Common myeloid progenitor, CD34-positive (primary cell): ENCODE measurements around the gene CAPSL.

Experiments used
- CTCF ChIA-PET: fragments of 350-600 bp; sonication (Branson Sonifier 250); formaldehyde crosslinking; loops from one replicate; lab custom pipeline; 2021; ENCODE audit warnings: antibody characterized with exemption; lab: Charles Lee
- POLR2A ChIA-PET: fragments of 350-600 bp; sonication (Branson Sonifier 250); formaldehyde crosslinking; loops from one replicate; lab custom pipeline; 2021; ENCODE audit warnings: antibody characterized with exemption; lab: Charles Lee
- DNase-seq, 3 donors: peaks; one replicate each; pipeline versions ENCODE4 v3.0.0 to v3.0.0-alpha.2; 2013
- H3K27ac ChIP-seq, 2 experiments: 1 replicate in 1 of 2; 2 replicates in 1 of 2; pipeline ENCODE4 v1.7.0; 2013; ENCODE audit warnings: inconsistent platforms in 2 of 2, low read length in 2 of 2, mild to moderate bottlenecking in 2 of 2, low read depth in 1 of 2, moderate library complexity in 1 of 2; ENCODE audit not compliant: severe bottlenecking in 2 of 2, insufficient read depth in 1 of 2, poor library complexity in 1 of 2
- H3K27me3 ChIP-seq, 5 experiments: replicated peaks in 2 of 5; 1 replicate in 3 of 5; 2 replicates in 2 of 5; pipeline versions ENCODE4 v1.6.1 to v1.7.0; 2013; ENCODE audit warnings: low read length in 4 of 5, mild to moderate bottlenecking in 2 of 5, moderate library complexity in 2 of 5, inconsistent platforms in 1 of 5; ENCODE audit not compliant: insufficient read depth in 5 of 5, control insufficient read depth in 4 of 5
- H3K36me3 ChIP-seq, 4 experiments: 1 replicate in 2 of 4; 2 replicates in 2 of 4; pipeline versions ENCODE4 v1.6.1 to v1.7.0; 2013; ENCODE audit warnings: low read length in 3 of 4, control low read depth in 1 of 4, mild to moderate bottlenecking in 1 of 4; ENCODE audit not compliant: control insufficient read depth in 4 of 4, insufficient read depth in 4 of 4
- H3K4me1 ChIP-seq, 4 experiments: 1 replicate in 3 of 4; 2 replicates in 1 of 4; pipeline versions ENCODE4 v1.6.1 to v1.7.1; 2013; ENCODE audit warnings: low read length in 3 of 4, mild to moderate bottlenecking in 3 of 4, control low read depth in 1 of 4, inconsistent platforms in 1 of 4, moderate library complexity in 1 of 4; ENCODE audit not compliant: control insufficient read depth in 4 of 4, insufficient read depth in 4 of 4; ENCODE audit errors: control extremely low read depth in 1 of 4
- H3K4me3 ChIP-seq, 7 experiments: 1 replicate in 4 of 7; 2 replicates in 3 of 7; pipeline versions ENCODE4 v1.5.1 to v1.7.0; 2013; ENCODE audit warnings: mild to moderate bottlenecking in 7 of 7, low read length in 6 of 7, moderate library complexity in 6 of 7, inconsistent platforms in 2 of 7, low read depth in 2 of 7, control low read depth in 1 of 7; ENCODE audit not compliant: insufficient read depth in 4 of 7, control insufficient read depth in 1 of 7; ENCODE audit errors: extremely low read depth in 1 of 7
- H3K9me3 ChIP-seq, 5 experiments: 1 replicate in 4 of 5; 2 replicates in 1 of 5; pipeline versions ENCODE4 v1.6.1 to v1.7.1; 2013; ENCODE audit warnings: low read length in 4 of 5, mild to moderate bottlenecking in 2 of 5, inconsistent platforms in 1 of 5, low read depth in 1 of 5, moderate library complexity in 1 of 5; ENCODE audit not compliant: control insufficient read depth in 4 of 5, insufficient read depth in 2 of 5; ENCODE audit errors: control extremely low read depth in 1 of 5
- WGBS: methylation state at CpG from one replicate; pipeline ENCODE4 v1.1.5; 2013; ENCODE audit not compliant: insufficient coverage; 5-methylcytosine and 5-hydroxymethylcytosine counted together

CAPSL gene

GRCh38 chr5:35863159-35863558, 75.3 kb downstream of the CAPSL start:
- 38% methylated on average over 3 of the region's 3 CpGs for WGBS
- H3K27me3 ChIP-seq = no peaks in the 10 kb centered on the region
- H3K4me1 ChIP-seq = peaks cover 0 to 6% (median 0%) of the 10 kb centered on the region in 4 experiments
- POLR2A ChIA-PET = no interaction called here
- CTCF ChIA-PET = interaction anchor here (0.9 to 2.2 kb wide), 6 partner anchors 10 to 62 kb away, joined by 3 to 6 read pairs (median 4); no protein-coding TSS in a partner anchor
- H3K4me3 ChIP-seq = no peak overlapping the region
- H3K36me3 ChIP-seq = no peaks in the 10 kb centered on the region
- no peaks in the 10 kb centered on the region for H3K9me3 ChIP-seq
- DNase-seq = peak in 2 of 3 donors; percentile 56 to 67
- H3K27ac ChIP-seq = no peak overlapping the region

DNA sequence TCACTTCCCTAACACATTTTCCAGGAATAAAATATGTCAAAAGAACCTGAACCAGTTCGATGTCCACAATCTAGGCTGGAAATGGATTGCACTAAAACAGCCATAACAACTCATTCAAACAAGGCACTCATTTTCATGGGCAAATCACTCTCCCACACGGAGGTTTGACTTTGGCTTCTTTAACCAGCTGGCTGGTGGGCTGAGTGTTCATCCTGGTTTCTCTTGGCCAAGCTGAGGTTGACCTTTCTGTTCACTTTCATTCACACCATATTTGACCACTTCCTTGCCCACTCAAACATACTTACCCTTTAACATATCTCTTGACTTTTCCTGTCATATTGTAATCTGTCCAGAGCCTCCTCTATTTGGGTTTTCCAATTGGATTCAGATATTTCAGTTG, 76.3 kb downstream of the CAPSL start:
- no peak overlapping the region for H3K4me3 ChIP-seq

DNA sequence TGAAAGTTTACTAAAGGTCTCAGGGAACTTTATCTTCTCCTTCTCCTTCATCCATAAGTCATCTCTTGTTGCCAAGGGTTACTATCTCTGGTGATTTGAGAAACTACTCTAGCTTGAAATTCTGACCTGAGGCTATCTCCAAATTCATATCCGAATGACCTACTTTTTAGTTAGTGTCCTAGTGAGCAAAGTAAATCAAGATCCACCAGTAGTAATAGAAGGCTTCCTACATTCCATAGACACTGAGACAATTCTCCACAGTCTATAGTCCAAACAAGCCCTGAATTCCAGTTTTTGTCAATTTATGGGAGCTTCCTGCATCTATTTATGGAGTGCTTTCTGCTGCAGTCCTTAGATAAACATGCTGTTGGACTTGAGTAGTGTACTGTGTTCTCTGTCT, 76.7 kb downstream of the CAPSL start:
- Histone ChIP-seq H3K9me3 (no peaks in the 10 kb centered on the region), H3K4me1 (peaks cover 0 to 20% (median under 1%) of the 10 kb centered on the region in 4 experiments), H3K36me3 (no peaks in the 10 kb centered on the region), H3K27me3 (no peaks in the 10 kb centered on the region), H3K27ac (no peak overlapping the region), H3K4me3 (no peak overlapping the region)
- POLR2A ChIA-PET = no interaction called here
- WGBS = 83% methylated on average over 1 of the region's 1 CpG
- CTCF ChIA-PET = no interaction called here
- DNase-seq = no peak

More for the DNA sequence above, 76.3 kb downstream of the CAPSL start:
- no peaks in the 10 kb centered on the region for H3K27me3 ChIP-seq
- WGBS = 96% methylated on average over 2 of the region's 2 CpGs
- H3K36me3 ChIP-seq = no peaks in the 10 kb centered on the region
- ChIA-PET POLR2A (no interaction called here), CTCF (interaction anchor here (1.3 to 2.2 kb wide), 3 partner anchors 11 to 18 kb away, joined by 3 to 5 read pairs (median 4); no protein-coding TSS in a partner anchor)
- H3K4me1 ChIP-seq = peaks cover 0 to 16% (median 0%) of the 10 kb centered on the region in 4 experiments
- H3K27ac ChIP-seq = no peak overlapping the region
- DNase-seq = no peak
- no peaks in the 10 kb centered on the region for H3K9me3 ChIP-seq

DNA sequence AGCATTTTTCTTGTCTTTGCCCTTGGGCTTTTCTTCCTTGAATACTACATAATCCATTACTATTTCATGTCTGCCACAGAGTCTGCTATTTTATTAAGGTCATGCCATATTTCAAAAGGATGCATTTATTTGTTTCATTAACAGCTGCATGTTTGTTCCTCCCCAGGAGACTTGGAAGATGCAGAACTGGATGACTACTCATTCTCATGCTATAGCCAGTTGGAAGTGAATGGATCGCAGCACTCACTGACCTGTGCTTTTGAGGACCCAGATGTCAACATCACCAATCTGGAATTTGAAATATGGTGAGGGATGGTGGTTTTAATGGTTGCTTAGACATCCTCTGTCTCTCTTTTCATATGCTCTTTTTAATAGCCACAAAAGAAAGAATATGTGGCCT, 77.7 kb downstream of the CAPSL start:
- Histone ChIP-seq H3K9me3 (no peaks in the 10 kb centered on the region), H3K27ac (no peak overlapping the region), H3K27me3 (no peaks in the 10 kb centered on the region), H3K4me1 (peaks cover 0 to 21% (median 2%) of the 10 kb centered on the region in 4 experiments), H3K36me3 (no peaks in the 10 kb centered on the region), H3K4me3 (no peak overlapping the region)
- ChIA-PET POLR2A (no interaction called here), CTCF (no interaction called here)
- WGBS = no CpG with 5 or more reads among the region's 1 CpG
- no peak for DNase-seq

DNA sequence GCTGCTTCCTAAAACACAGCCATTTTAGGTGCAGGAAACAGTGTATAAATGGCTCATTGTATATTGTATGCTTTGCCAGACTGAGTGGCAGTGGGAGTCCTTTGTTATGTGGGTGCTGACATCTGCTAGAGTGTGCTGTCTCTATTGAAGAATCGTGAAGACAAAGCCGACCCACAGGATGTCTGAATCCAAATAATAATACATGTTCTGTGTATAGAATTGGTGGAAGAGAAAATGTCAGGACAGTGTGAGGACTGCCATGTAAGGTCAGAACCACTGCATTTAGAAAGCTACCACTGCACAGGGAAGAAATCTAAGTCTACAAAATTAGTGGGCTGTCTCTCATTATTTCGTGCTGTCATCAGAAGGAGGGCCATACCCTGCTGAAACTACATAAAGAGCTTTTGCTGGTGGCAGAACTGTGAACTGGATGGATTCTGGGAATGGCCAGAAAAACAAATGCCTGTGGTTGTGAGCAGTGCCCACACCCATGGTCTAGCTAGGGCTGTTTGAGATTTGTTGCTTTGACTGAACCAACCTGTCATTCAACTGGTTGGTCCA, 79.2 kb downstream of the CAPSL start:
- Histone ChIP-seq H3K4me1 (peaks cover 0 to 21% (median 2%) of the 10 kb centered on the region in 4 experiments), H3K27me3 (no peaks in the 10 kb centered on the region), H3K36me3 (no peaks in the 10 kb centered on the region), H3K27ac (no peak overlapping the region), H3K4me3 (no peak overlapping the region), H3K9me3 (no peaks in the 10 kb centered on the region)
- 100% methylated on average over 3 of the region's 3 CpGs for whole genome bisulfite sequencing
- ChIA-PET CTCF (interaction anchor here (0.9 to 1.3 kb wide), 2 partner anchors 10 to 31 kb away, joined by 4 read pairs; no protein-coding TSS in a partner anchor), POLR2A (no interaction called here)
- no peak for DNase-seq

GRCh38 chr5:35857606-35858205, 80.7 kb downstream of the CAPSL start:
- Histone ChIP-seq H3K4me1 (peaks cover 0 to 15% (median 2%) of the 10 kb centered on the region in 4 experiments), H3K4me3 (no peak overlapping the region), H3K36me3 (no peaks in the 10 kb centered on the region), H3K27me3 (no peaks in the 10 kb centered on the region), H3K27ac (no peak overlapping the region), H3K9me3 (no peaks in the 10 kb centered on the region)
- CTCF ChIA-PET = no interaction called here
- WGBS = no CpG with 5 or more reads among the region's 2 CpGs
- POLR2A ChIA-PET = no interaction called here
- DNase-seq = no peak

GRCh38 chr5:35856765-35857351, 81.6 kb downstream of the CAPSL start, which contains the start of gene IL7R:
Gene IL7R (plus strand): TSS chr5:35856891. CDS start chr5:35856978, 87 bp downstream.
- no CpG with 5 or more reads among the region's 1 CpG for WGBS
- no peaks in the 10 kb centered on the region for H3K27me3 ChIP-seq
- DNase-seq = peak; percentile 12 to 66 (median 45)
- no peak within 1 kb of the TSS for H3K27ac ChIP-seq
- ChIA-PET POLR2A (no interaction called here), CTCF (no interaction called here)
- H3K4me1 ChIP-seq = peaks cover 0 to 15% (median 2%) of the 10 kb centered on the region in 4 experiments
- no peaks in the 10 kb centered on the region for H3K9me3 ChIP-seq
- no peaks in the 10 kb centered on the region for H3K36me3 ChIP-seq
- no peak within 1 kb of the TSS for H3K4me3 ChIP-seq
